SJSA1 (cell line): ENCODE results near the gene SLC5A6. TPM values are rescaled to one million over a fixed set of nuclear protein-coding genes. Genes with fewer than 3 reads are reported as not detected.

Experiments
- DNase-seq, 2 experiments: peaks; one replicate each; pipeline ENCODE4 v3.0.0-alpha.2; 2015 to 2020; ENCODE audit warnings: low spot score in 2 of 2, low read depth in 1 of 2
- H3K27ac ChIP-seq: fragments of 250-450 bp; sonication (Bioruptor Pico); 2 replicates; pipeline ENCODE4 v1.5.1; 2020; ENCODE audit warnings: mild to moderate bottlenecking, moderate library complexity
- H3K27me3 ChIP-seq: fragments of 250-450 bp; sonication (Bioruptor Pico); replicated peaks from 2 replicates; pipeline ENCODE4 v1.5.1; 2020; ENCODE audit warnings: mild to moderate bottlenecking, moderate library complexity
- H3K36me3 ChIP-seq: fragments of 250-450 bp; sonication (Bioruptor Pico); 2 replicates; pipeline ENCODE4 v1.5.1; 2020; ENCODE audit warnings: mild to moderate bottlenecking
- H3K4me1 ChIP-seq: fragments of 250-450 bp; sonication (Bioruptor Pico); replicated peaks from 2 replicates; pipeline ENCODE4 v1.6.1; 2021; ENCODE audit warnings: mild to moderate bottlenecking
- H3K4me3 ChIP-seq: fragments of 250-450 bp; sonication (Bioruptor Pico); 2 replicates; pipeline ENCODE4 v1.5.1; 2020; ENCODE audit warnings: mild to moderate bottlenecking
- H3K9me3 ChIP-seq: fragments of 250-450 bp; sonication (Bioruptor Pico); replicated peaks from 2 replicates; pipeline ENCODE4 v1.5.1; 2020; ENCODE audit warnings: mild to moderate bottlenecking
- total RNA-seq: library from RNA; depleted of rRNA; stranded (reverse); fragments of >200 nt; shearing (Covaris generic); gene quantifications from 2 replicates; pipeline ENCODE4 v1.2.3, GENCODE V29; 2014

SLC5A6 gene
- total RNA-seq, 1 experiment from 2014 or later = 40.8 TPM

DNA sequence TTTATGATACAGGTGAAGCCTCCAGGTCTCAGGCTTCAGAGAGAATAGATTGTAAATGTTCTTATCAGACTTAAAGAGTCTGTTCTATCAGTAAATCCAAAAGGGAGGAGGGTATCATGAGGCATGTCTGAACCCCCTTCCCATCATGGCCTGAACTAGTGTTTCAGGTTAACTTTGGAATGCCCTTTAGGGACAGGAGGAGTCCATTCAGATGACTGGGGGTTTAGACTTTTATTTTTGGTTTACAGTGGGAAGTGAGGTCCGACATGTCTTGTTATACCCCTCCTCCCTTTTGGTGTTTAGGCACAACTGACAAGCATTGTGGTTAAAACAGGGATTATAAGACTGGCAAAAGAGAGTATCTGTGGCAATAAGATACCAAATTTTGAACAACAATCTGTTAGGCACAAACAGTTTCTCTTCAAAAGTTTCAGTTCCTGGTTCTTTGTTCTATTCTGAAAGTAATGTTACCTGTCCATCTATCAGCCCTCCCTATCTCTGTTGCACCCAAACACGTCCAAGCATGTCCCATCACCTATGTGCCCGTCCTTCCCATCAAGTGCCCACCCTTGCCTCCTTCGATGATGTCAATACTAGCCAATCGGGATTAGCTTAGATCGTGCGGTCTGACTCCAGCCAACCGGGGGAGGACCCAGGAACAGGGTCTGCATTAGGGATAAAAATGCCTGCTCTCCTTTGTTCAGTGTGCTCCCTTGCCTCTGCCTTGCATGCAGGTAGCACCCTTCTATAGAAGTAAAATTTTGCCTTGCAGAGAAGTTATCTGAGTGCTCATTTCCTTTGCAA is 46.9 kb downstream of the SLC5A6 start:
- Histone ChIP-seq H3K27ac (no peak overlapping the region), H3K9me3 (no peaks in the 10 kb centered on the region), H3K4me3 (no peak overlapping the region), H3K36me3 (no peaks in the 10 kb centered on the region), H3K27me3 (no peaks in the 10 kb centered on the region), H3K4me1 (peaks cover 18% of the 10 kb centered on the region)
- DNase-seq = no peak

DNA sequence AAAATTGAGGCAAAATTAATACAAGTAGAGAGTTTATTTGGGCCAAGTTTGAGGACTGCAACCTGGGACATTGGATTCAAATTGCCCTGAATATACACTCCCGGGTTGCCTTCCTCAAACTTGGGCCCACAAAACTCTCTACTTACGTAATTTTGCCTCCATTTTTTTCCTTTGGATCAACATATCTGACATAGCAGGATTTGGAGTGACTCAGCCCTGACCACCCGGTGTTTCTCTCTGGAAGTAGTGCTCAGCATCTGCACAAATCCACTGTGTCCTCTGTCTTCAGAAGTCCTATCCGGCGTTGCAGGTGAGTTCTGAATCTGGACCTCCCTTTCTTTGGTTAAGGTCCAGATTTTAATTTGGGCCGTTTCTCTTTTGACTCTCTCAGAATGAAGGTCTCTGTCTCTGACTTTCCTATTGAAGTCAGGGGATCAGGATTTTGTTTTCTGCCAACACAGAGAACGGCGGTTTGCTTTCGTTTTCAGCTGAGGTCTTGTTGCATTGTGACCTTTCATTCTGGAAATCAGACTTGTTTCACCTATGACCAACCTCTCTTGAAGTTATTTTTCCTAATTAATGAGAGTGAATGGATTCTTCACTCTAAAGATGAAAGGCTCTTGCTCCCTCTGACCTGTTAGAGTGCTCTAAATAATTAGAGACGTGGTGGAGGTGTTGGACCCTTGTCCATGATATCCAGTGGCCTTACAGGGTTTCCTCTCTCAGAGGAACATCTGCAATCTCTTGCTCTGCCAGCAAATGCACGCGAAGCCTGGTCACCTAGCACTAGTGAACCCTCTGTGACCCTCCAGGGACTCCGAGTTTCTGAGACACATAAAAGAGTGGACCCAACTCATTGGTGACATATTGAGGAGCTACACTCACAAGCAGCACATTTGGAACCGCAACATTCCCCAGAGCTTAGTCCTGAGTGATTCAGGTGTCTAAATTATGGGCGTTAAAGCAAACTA is 49.6 kb downstream of the SLC5A6 start:
- Histone ChIP-seq H3K4me1 (peaks cover 14% of the 10 kb centered on the region), H3K9me3 (no peaks in the 10 kb centered on the region), H3K27ac (peak overlapping the region; percentile 65), H3K27me3 (no peaks in the 10 kb centered on the region), H3K36me3 (no peaks in the 10 kb centered on the region), H3K4me3 (peak overlapping the region; percentile 36)
- peak; percentile 71 to 82 for DNase-seq

DNA sequence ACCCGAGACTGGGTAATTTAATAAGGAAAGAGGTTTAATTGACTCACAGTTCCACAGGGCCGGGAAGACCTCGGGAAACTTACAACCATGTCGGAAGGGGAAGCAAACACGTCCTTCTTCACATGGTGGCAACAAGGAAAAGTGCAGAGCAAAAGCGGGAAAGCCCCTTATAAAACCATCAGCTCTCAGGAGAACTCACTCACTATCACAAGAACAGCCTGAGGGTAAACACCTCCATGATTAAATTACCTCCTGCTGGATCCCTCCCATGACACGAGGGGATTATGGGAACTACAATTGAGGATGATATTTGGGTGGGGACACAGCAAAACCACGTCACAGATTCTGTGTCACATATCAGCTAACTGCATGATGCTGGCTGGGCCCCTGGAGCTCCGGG is 51.9 kb downstream of the SLC5A6 start:
- H3K27me3 ChIP-seq = no peaks in the 10 kb centered on the region
- H3K27ac ChIP-seq = no peak overlapping the region
- peaks cover 14% of the 10 kb centered on the region for H3K4me1 ChIP-seq
- H3K4me3 ChIP-seq = no peak overlapping the region
- no peaks in the 10 kb centered on the region for H3K36me3 ChIP-seq
- no peaks in the 10 kb centered on the region for H3K9me3 ChIP-seq
- DNase-seq = no peak

DNA sequence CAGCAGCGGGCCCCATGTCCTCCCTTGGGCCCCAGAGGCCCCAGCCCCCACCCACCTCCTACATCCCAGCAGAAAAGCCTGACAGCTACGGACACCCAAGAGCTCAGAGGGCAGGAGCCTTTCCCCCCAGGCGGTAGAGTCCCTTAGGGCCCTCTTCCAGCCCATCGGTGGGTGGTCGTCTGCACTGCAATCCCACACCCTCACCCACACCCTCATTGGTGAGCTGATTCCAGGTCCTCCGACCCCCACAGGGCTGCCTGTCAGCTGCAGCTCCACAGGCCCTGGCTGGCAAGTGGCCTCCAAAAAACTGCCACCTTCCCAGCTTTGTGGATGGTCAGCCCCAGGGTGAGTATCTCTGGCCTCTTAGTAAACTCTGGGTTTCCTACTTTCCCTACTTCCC is 52.8 kb downstream of the SLC5A6 start:
- peaks cover 14% of the 10 kb centered on the region for H3K4me1 ChIP-seq
- no peak overlapping the region for H3K4me3 ChIP-seq
- no peaks in the 10 kb centered on the region for H3K9me3 ChIP-seq
- H3K27ac ChIP-seq = no peak overlapping the region
- DNase-seq = no peak
- no peaks in the 10 kb centered on the region for H3K36me3 ChIP-seq
- no peaks in the 10 kb centered on the region for H3K27me3 ChIP-seq

DNA sequence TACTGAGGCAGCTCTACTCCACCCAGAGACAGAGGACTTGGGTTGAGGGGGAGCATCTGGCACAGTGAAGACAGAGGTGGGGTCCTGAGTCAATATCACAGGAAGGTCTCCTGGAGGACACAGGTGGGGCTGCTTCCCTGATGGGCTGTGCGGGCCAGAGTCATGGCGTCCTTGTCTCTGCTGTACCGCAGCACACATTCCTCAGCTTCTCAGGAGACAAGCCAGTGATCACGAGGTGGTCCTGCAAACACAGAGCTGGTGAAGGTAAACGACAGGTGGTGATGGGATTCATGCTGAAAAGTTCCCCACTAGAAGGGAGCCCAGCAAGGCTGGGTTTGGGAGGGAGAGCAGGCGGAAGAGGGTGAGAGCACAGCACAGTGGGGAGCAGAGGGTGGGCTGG is 53.6 kb downstream of the SLC5A6 start:
- Histone ChIP-seq H3K36me3 (no peaks in the 10 kb centered on the region), H3K9me3 (no peaks in the 10 kb centered on the region), H3K4me3 (no peak overlapping the region), H3K4me1 (peaks cover 14% of the 10 kb centered on the region), H3K27ac (no peak overlapping the region), H3K27me3 (no peaks in the 10 kb centered on the region)
- DNase-seq = no peak

DNA sequence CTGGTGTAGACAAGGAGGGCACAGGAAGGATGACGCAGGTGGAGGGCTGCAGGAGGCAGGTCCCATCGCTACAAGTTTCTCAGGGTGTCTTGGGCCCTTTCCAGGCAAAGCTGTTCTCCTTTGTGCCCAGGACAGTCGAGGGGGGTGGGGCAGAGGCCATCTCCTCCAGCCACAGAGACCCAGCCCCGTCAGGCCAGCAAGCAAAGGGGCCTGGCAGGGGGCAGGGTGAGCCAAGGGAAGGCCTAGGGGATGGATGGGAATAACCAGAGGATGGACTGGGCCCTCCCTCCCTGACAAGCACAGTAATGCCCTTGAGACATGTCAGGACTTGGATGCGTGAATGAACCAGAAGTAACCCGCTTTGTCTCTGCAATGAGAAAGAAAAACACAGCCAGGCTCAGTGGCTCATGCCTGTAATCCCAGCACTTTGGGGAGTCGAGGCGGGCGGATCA is 57.0 kb downstream of the SLC5A6 start:
- DNase-seq = no peak
- Histone ChIP-seq H3K27ac (no peak overlapping the region), H3K4me1 (no peaks in the 10 kb centered on the region), H3K36me3 (no peaks in the 10 kb centered on the region), H3K27me3 (no peaks in the 10 kb centered on the region), H3K4me3 (no peak overlapping the region), H3K9me3 (no peaks in the 10 kb centered on the region)

DNA sequence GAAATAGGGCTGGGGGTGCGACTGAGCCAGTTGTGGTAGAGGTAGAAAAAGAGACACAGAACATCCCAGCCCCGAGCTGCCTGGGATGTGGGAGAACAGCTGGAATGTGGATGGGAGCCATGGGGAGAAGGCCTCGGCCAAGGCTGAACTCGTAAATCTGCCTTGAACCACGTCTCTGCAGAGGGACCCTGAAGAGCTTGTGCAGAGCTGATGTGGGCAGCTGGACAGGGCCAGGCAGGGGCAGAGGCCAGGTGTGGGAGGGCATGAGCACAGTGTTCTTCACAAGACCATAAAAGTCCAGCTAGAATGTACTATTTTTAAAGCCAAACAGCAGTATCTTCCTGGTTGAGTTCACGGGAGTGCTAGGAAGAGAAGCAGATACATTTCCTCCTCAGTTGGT is 57.6 kb downstream of the SLC5A6 start:
- no peaks in the 10 kb centered on the region for H3K36me3 ChIP-seq
- H3K4me3 ChIP-seq = no peak overlapping the region
- H3K4me1 ChIP-seq = no peaks in the 10 kb centered on the region
- no peaks in the 10 kb centered on the region for H3K27me3 ChIP-seq
- no peak overlapping the region for H3K27ac ChIP-seq
- DNase-seq = no peak
- no peaks in the 10 kb centered on the region for H3K9me3 ChIP-seq

DNA sequence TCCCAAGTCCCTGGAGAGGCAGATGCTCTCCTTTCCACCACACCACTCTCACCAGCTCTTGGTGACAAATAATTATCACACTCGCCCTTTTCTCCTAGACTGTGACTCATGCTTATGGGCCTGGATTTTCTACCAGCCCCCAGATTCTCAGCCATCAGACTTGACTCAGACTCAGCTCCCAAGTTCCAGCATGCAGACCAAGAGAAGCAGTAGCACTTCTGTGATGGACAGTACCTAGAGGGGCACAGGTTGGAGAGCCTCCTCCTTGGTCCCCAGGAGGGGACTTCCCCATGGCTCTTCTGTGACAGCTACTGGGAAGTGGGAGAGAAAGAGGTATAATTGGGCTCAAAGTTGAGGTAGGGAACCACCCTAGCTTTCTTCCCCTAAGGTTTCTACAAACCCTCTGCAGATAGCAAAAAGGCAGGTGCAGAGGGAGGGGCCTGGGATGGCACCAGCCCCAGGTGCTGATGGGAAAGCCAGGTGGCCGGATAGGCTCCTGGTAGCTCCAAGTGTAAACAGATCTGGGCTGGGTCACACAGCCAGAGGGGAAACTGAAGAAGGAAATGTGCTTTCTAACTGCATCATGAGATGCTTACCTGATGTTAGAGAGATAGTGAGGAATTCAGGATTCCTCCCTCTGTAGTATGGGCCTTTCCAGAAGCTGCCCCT is 59.1 kb downstream of the SLC5A6 start:
- no peak for DNase-seq
- Histone ChIP-seq H3K27ac (no peak overlapping the region), H3K36me3 (no peaks in the 10 kb centered on the region), H3K4me1 (no peaks in the 10 kb centered on the region), H3K4me3 (no peak overlapping the region), H3K9me3 (no peaks in the 10 kb centered on the region), H3K27me3 (no peaks in the 10 kb centered on the region)

DNA sequence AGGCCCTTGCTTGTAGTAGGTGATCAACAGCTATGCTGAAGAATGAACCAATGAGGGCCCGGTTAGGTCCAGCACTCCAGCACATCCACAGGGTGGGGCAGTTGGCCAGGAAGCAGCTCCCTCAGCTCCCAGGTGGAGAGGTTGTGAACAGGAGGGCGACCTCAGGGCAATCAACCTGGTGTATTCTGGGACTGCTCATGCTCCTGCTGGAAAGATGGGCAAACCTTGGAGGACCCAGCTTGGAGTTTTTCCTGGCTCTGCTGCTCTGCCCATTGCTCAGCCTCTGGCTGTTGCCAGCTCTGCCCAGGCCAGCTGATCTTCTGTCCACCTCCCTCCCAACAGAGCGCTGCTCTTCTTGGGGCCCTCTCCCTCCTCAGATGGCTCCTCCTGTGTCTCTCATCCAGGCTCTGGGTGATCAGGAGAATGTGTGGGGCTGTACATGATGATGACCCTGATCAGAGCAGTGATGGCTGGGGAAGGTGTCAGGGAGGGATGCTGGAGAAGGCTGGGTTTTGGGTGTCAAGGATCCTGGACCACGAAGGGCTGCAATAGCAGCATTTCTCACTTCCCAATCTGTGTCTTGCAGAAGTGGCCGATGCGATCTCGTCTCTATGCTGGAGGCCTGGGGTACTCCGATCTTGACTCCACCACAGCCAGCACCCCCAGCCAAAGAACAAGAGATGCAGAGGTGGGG is 59.8 kb downstream of the SLC5A6 start:
- no peaks in the 10 kb centered on the region for H3K36me3 ChIP-seq
- DNase-seq = no peak

DNA sequence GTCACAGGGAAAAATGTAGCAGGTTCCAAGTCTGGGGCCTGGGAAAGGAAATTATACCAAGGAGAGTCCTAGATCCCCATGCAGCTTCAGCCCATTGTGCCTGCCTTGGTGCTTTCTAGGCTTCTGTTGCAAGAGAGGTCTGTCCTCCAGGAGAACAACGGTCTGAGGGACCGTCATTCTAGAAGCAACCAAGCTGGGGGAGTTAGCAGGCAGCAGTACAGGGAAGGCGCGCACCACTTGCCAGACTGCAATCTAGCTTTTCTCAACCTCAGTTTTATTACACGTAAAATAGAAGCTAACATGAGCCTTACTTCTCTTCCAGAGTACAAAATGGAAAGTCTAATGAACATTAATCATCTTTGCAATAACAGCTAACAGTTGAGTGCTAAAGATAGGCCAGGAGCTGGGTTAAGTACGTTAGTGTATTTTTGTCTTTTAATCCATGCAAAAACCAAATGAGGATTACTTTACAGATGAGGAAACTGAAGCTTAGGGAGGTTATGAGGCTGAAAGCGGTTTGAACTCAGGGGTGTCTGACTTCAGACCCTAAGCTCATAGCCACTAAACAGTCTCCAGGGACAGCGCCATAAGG is 61.3 kb downstream of the SLC5A6 start:
- H3K9me3 ChIP-seq = no peaks in the 10 kb centered on the region
- no peaks in the 10 kb centered on the region for H3K27me3 ChIP-seq
- H3K27ac ChIP-seq = no peak overlapping the region
- no peak overlapping the region for H3K4me3 ChIP-seq
- H3K36me3 ChIP-seq = no peaks in the 10 kb centered on the region
- H3K4me1 ChIP-seq = no peaks in the 10 kb centered on the region
- DNase-seq = no peak

More for the DNA sequence above, 59.8 kb downstream of the SLC5A6 start:
- Histone ChIP-seq H3K27ac (no peak overlapping the region), H3K27me3 (no peaks in the 10 kb centered on the region), H3K4me3 (no peak overlapping the region), H3K4me1 (no peaks in the 10 kb centered on the region), H3K9me3 (no peaks in the 10 kb centered on the region)
